ENCODE measurements around the gene AK8.

The AK8 gene

GRCh38 chr9:132699956-132700355 lies 178.1 kb downstream of the AK8 start:
- no peak for TF ChIP-seq USF1 (IDR thresholded peaks at IDR 0.05)
- no peak for TF ChIP-seq REST (IDR thresholded peaks at IDR 0.05; ENCODE audit: low read depth)
- no peak for TF ChIP-seq TCF12 (IDR thresholded peaks at IDR 0.05; ENCODE audit: low read depth)
- TF ChIP-seq TAF1 (IDR thresholded peaks at IDR 0.05; ENCODE audit: low read depth) = no peak
- TF ChIP-seq FOXM1 (IDR thresholded peaks at IDR 0.05; ENCODE audit: borderline replicate concordance, low read depth) = no peak
- no peak for TF ChIP-seq CREB1 (IDR thresholded peaks at IDR 0.05; ENCODE audit: low read depth)
- no peak for TF ChIP-seq NFIC (IDR thresholded peaks at IDR 0.05)
- no peak for TF ChIP-seq YY1 (IDR thresholded peaks at IDR 0.05; ENCODE audit: low read depth)
- TF ChIP-seq EGR1 (IDR thresholded peaks at IDR 0.05) = no peak
- no peak for TF ChIP-seq TEAD4 (IDR thresholded peaks at IDR 0.05)
- no peak for TF ChIP-seq CEBPB (IDR thresholded peaks at IDR 0.05)
- no peak for TF ChIP-seq MAX (IDR thresholded peaks at IDR 0.05)
- TF ChIP-seq ZBTB7A (IDR thresholded peaks at IDR 0.05; ENCODE audit: low read depth) = no peak
- no peak for TF ChIP-seq EP300 (IDR thresholded peaks at IDR 0.05; ENCODE audit: borderline replicate concordance)
- no peak for TF ChIP-seq RAD21 (IDR thresholded peaks at IDR 0.05; ENCODE audit: low read depth)

GRCh38 chr9:132698989-132699388 lies 179.1 kb downstream of the AK8 start:
- no peak for TF ChIP-seq CREB1 (IDR thresholded peaks at IDR 0.05; ENCODE audit: low read depth)
- TF ChIP-seq ZBTB7A (IDR thresholded peaks at IDR 0.05; ENCODE audit: low read depth) = no peak
- no peak for TF ChIP-seq MAX (IDR thresholded peaks at IDR 0.05)
- TF ChIP-seq FOXM1 (IDR thresholded peaks at IDR 0.05; ENCODE audit: borderline replicate concordance, low read depth) = no peak
- no peak for TF ChIP-seq CEBPB (IDR thresholded peaks at IDR 0.05)
- TF ChIP-seq TAF1 (IDR thresholded peaks at IDR 0.05; ENCODE audit: low read depth) = no peak
- TF ChIP-seq REST (IDR thresholded peaks at IDR 0.05; ENCODE audit: low read depth) = no peak
- no peak for TF ChIP-seq EGR1 (IDR thresholded peaks at IDR 0.05)
- no peak for TF ChIP-seq YY1 (IDR thresholded peaks at IDR 0.05; ENCODE audit: low read depth)
- no peak for TF ChIP-seq EP300 (IDR thresholded peaks at IDR 0.05; ENCODE audit: borderline replicate concordance)
- no peak for TF ChIP-seq USF1 (IDR thresholded peaks at IDR 0.05)
- TF ChIP-seq NFIC (IDR thresholded peaks at IDR 0.05) = no peak
- TF ChIP-seq TCF12 (IDR thresholded peaks at IDR 0.05; ENCODE audit: low read depth) = no peak

GRCh38 chr9:132697230-132697629 lies 180.9 kb downstream of the AK8 start:
- no peak for TF ChIP-seq TAF1 (IDR thresholded peaks at IDR 0.05; ENCODE audit: low read depth)
- no peak for TF ChIP-seq YY1 (IDR thresholded peaks at IDR 0.05; ENCODE audit: low read depth)
- no peak for TF ChIP-seq EP300 (IDR thresholded peaks at IDR 0.05; ENCODE audit: borderline replicate concordance)
- no peak for TF ChIP-seq ZBTB7A (IDR thresholded peaks at IDR 0.05; ENCODE audit: low read depth)
- no peak for TF ChIP-seq REST (IDR thresholded peaks at IDR 0.05; ENCODE audit: low read depth)
- TF ChIP-seq EGR1 (IDR thresholded peaks at IDR 0.05) = no peak
- TF ChIP-seq TCF12 (IDR thresholded peaks at IDR 0.05; ENCODE audit: low read depth) = no peak
- TF ChIP-seq NFIC (IDR thresholded peaks at IDR 0.05) = no peak
- no peak for TF ChIP-seq MAX (IDR thresholded peaks at IDR 0.05)
- no peak for TF ChIP-seq FOXM1 (IDR thresholded peaks at IDR 0.05; ENCODE audit: borderline replicate concordance, low read depth)
- TF ChIP-seq USF1 (IDR thresholded peaks at IDR 0.05) = no peak
- TF ChIP-seq CEBPB (IDR thresholded peaks at IDR 0.05) = no peak
- TF ChIP-seq RAD21 (IDR thresholded peaks at IDR 0.05; ENCODE audit: low read depth) = no peak
- TF ChIP-seq CREB1 (IDR thresholded peaks at IDR 0.05; ENCODE audit: low read depth) = no peak
- TF ChIP-seq TEAD4 (IDR thresholded peaks at IDR 0.05) = no peak

GRCh38 chr9:132694144-132694543 lies 183.9 kb downstream of the AK8 start:
- no peak for TF ChIP-seq ZBTB7A (IDR thresholded peaks at IDR 0.05; ENCODE audit: low read depth)
- no peak for TF ChIP-seq YY1 (IDR thresholded peaks at IDR 0.05; ENCODE audit: low read depth)
- TF ChIP-seq USF1 (IDR thresholded peaks at IDR 0.05) = no peak
- no peak for TF ChIP-seq TCF12 (IDR thresholded peaks at IDR 0.05; ENCODE audit: low read depth)
- TF ChIP-seq NFIC (IDR thresholded peaks at IDR 0.05) = no peak
- no peak for TF ChIP-seq EGR1 (IDR thresholded peaks at IDR 0.05)
- no peak for TF ChIP-seq FOXM1 (IDR thresholded peaks at IDR 0.05; ENCODE audit: borderline replicate concordance, low read depth)
- TF ChIP-seq TAF1 (IDR thresholded peaks at IDR 0.05; ENCODE audit: low read depth) = no peak

Measured in Ishikawa (cell line).